Stimulated activated naive CD4-positive, alpha-beta T cell treated with Interleukin-2 at 50 U/mL for 16 hours (primary cell): ENCODE results near the gene PTPN11.
"Not testable (repeated sequence)": the region's sequence is repeated elsewhere in the genome, so short reads cannot be mapped to it uniquely, and the experiment has no call there.

Experiments used
- DNase-seq: peaks from one replicate; lab custom pipeline; 2025; lab: John Stamatoyannopoulos, UW

The PTPN11 gene

GRCh38 chr12:112448165-112448564 is 29.4 kb downstream of the PTPN11 start:
- not testable (repeated sequence) for DNase-seq

GRCh38 chr12:112450725-112451124 is 32.0 kb downstream of the PTPN11 start:
- DNase-seq: no peak

DNA sequence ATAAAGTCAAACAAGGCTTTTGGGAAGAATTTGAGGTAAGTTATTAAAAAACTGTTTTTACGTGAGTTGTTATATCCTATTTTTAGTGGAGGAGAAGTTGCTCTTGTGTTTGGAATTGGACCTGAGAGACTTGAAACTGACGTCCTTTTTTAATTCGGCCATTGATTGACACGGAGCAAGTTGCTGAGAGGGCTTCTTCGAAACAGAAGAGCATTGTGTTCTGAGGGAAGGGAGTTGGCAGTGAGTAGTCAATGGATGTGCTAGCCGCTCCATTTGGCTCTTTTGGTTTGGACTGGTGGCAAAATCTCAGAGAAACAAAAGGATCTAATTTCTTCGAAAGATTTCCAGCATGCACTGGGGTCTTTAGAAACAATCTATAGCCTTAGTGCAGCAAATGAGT is 37.3 kb downstream of the PTPN11 start:
- DNase-seq: no peak

DNA sequence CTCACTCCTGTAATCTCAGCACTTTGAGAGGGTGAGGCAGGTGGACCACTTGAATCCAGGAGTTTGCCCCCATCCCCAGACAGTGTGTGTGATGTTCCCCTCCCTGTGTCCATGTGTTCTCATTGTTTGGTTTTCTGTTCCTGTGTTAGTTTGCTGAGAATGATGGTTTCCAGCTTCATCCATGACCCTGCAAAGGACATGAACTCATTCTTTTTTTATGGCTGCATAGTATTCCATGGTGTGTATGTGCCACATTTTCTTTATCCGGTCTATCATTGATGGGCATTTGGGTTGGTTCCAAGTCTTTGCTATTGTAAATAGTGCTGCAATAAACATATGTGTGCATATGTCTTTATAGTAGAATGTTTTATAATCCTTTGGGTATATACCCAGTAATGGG is 38.4 kb downstream of the PTPN11 start:
- not testable (repeated sequence) for DNase-seq

GRCh38 chr12:112458330-112458729 is 39.6 kb downstream of the PTPN11 start:
- no peak for DNase-seq

DNA sequence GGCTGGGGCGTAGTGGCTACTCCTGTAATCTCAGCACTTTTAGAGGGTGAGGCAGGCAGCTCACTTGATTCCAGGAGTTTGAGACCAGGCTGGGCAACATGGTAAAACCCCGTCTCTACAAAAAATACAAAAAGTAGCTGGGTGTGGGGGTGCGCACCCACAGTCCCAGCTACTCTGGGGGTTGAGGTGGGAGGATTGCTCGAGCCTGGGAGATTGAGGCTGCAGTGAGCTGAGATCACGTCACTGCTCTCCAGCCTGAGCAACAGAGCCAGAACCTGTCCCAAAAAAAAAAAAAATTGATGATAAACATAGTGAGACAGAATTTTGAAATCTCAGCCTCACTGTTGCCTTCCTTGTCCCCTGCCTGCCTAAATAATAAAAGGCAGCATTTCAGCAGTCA is 40.0 kb downstream of the PTPN11 start:
- DNase-seq: no peak

GRCh38 chr12:112463478-112463877 is 44.7 kb downstream of the PTPN11 start:
- DNase-seq: no peak

DNA sequence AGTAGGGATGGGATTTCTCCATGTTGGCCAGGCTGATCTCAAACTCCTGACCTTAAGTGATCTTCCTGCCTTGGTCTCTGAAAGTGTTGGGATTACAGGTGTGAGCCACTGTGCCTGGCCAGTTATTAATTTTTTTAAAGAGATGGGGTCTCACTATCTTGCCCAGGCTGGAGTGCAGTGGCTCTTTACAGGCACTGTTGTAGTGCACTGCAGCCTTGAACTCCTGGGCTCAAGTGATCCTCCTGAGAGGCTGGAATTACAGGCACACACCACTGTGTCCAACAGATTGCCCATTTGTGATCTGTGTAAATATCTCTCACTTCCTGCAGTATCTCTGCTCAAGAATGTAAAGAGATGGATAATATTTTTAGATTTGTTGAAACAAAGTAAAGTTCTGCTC is 45.9 kb downstream of the PTPN11 start:
- DNase-seq: no peak

- no peak for DNase-seq
Observed at GRCh38 chr12:112466011-112466422, 47.3 kb downstream of the PTPN11 start.

GRCh38 chr12:112466835-112467234 is 48.1 kb downstream of the PTPN11 start:
- DNase-seq: no peak

- no peak for DNase-seq
Observed at GRCh38 chr12:112468046-112468445, 49.3 kb downstream of the PTPN11 start.

- no peak for DNase-seq
Observed at GRCh38 chr12:112473056-112473455, 54.3 kb downstream of the PTPN11 start.

GRCh38 chr12:112479413-112479812 is 60.7 kb downstream of the PTPN11 start:
- no peak for DNase-seq

GRCh38 chr12:112480931-112481330 is 62.2 kb downstream of the PTPN11 start:
- DNase-seq: no peak

GRCh38 chr12:112482733-112483132 is 64.0 kb downstream of the PTPN11 start:
- no peak for DNase-seq

DNA sequence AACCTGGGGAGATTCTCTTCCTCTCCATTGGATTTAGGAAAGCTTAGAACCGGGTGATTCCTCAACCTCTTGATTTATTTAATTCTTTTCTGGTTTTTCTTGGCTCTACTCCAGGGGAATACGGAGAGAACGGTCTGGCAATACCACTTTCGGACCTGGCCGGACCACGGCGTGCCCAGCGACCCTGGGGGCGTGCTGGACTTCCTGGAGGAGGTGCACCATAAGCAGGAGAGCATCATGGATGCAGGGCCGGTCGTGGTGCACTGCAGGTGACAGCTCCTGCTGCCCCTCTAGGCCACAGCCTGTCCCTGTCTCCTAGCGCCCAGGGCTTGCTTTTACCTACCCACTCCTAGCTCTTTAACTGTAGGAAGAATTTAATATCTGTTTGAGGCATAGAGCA is 67.6 kb downstream of the PTPN11 start:
- DNase-seq: no peak

- DNase-seq: no peak
Observed at GRCh38 chr12:112488257-112488876, 69.6 kb downstream of the PTPN11 start.

DNA sequence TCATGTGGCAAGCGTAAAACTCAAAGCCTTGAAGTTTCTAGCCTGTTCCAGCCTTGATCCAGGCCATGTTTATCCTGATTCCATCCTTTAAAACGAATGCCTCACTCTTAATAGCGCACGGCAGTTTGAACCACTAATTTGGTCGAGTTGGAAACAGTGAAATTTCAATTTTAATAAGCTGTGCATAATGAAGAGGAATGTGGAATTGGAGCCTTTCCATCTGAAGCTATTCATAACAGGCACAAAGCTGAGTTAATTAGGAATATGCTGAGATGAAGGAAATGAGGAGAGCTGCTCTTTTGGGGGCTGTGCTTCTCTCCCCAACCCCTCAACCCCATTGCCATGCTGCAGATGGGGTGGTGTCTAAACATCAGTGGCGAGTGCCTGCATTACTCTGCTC is 70.7 kb downstream of the PTPN11 start:
- no peak for DNase-seq

GRCh38 chr12:112496496-112496895 is 77.7 kb downstream of the PTPN11 start:
- DNase-seq: no peak

GRCh38 chr12:112498580-112498979 is 79.8 kb downstream of the PTPN11 start:
- no peak for DNase-seq

- no peak for DNase-seq
Observed at GRCh38 chr12:112503512-112503911, 84.8 kb downstream of the PTPN11 start.

- DNase-seq: no peak
Observed at GRCh38 chr12:112506513-112507166, 87.9 kb downstream of the PTPN11 start.

DNA sequence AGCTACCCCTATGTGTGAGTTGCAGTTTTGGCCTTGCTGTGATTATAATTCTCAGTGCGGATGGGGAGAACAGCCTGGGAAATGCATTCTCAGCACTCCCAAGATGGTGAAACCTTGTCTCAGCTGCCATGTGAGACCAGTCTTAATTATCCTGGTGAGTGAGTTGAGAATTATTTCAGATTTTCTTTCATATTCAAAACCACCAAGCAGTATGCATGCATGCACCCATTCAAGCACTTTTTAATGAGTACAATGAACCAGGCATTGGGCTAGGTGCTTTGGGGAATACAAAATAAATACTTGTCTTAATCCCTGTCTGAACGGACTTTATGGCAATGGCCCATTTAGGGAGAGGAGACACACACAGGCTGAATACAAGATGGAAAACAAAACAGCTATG is 94.7 kb downstream of the PTPN11 start:
- DNase-seq: no peak

- DNase-seq: no peak
Observed at GRCh38 chr12:112514456-112514855, 95.7 kb downstream of the PTPN11 start.
